SK-N-MC (cell line): ENCODE data around the gene ME3.

ENCODE experiments used
- EZH2 ChIP-seq: fragments of 200-600 bp; sonication (generic); IDR thresholded peaks from one replicate; pipeline ENCODE4 v1.6.1; 2017; ENCODE audit warnings: antibody characterized with exemption
- FOXP2 ChIP-seq: optimal IDR thresholded peaks from 2 replicates; pipeline ENCODE3; 2011; ENCODE audit warnings: mild to moderate bottlenecking, moderate library complexity; ENCODE audit not compliant: insufficient read depth; ENCODE audit errors: extremely low read length, control extremely low read depth
- POLR2AphosphoS5 ChIP-seq: IDR thresholded peaks from 2 replicates; pipeline ENCODE4 v1.6.1; 2012; ENCODE audit warnings: mild to moderate bottlenecking, low read depth, low read length, borderline replicate concordance

DNA sequence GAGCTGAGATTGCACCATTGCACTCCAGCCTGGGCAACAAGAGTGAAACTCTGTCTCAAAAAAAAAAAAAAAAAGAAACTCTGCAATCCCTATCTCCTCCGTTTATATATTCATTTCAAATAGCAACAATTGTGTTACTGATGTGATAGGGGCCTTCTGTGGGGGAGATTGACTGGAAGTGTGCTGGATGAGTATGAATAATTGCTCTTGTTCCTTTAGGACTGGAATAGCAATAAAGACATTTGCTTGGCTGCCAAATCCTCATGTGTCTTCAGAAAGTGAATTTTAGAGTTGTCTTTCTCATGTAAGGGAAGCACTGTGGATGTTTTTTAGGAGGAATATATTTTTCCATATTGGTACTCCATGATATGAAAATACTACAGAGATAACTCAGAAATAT, 21.1 kb upstream of the ME3 start:
- no peak for TF ChIP-seq EZH2
- no peak for TF ChIP-seq POLR2AphosphoS5
- TF ChIP-seq FOXP2, result no peak
